IPS-11a (cell line): ENCODE measurements around the gene CLMP.

Source experiments
- H3K4me3 ChIP-seq: one replicate; pipeline ENCODE4 v1.5.1; 2013; ENCODE audit warnings: low read depth, low read length, control low read depth

The CLMP gene

DNA sequence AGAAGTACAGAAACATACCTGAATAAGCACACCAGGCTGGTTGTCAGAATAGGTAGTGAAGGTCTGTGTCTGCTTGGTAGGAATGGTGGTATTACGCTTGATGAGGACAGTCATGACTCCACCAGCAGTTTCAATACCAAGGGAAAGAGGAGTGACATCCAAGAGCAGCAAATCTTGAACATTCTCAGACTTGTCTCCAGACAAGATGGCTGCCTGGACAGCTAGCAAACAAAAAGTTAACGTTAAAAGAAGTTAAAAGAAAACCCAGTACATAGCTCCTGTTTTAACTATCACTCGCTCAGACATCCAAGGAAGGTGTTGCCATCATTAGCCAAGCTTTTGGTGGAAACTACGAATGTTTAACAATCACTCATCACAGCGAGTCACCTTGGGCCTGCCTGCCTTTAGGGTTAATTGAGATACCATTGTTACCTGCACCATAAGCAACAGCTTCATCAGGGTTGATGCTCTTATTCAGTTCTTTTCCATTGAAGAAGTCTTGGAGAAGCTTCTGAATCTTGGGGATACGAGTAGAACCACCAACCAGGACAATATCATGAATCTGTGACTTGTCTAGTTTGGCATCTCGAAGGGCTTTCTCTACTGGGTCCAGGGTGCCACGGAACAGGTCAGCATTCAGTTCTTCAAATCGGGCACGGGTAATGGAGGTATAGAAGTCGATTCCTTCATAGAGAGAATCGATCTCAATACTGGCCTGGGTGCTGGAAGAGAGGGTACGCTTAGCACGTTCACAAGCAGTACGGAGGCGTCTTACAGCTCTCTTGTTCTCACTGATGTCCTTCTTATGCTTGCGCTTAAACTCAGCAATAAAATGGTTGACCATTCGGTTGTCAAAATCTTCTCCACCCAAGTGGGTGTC lies 135.8 kb downstream of the CLMP start:
- H3K4me3 ChIP-seq, result peak overlapping the region; percentile 90

- no peak overlapping the region for H3K4me3 ChIP-seq
These were observed 137.3 kb downstream of the CLMP start for GRCh38 chr11:123057661-123058305.

GRCh38 chr11:123056835-123057491 lies 138.1 kb downstream of the CLMP start:
- no peak overlapping the region for H3K4me3 ChIP-seq

- no peak overlapping the region for H3K4me3 ChIP-seq
These were observed 139.7 kb downstream of the CLMP start for GRCh38 chr11:123055191-123055901.

GRCh38 chr11:123054301-123055065 lies 140.6 kb downstream of the CLMP start:
- H3K4me3 ChIP-seq, result no peak overlapping the region

DNA sequence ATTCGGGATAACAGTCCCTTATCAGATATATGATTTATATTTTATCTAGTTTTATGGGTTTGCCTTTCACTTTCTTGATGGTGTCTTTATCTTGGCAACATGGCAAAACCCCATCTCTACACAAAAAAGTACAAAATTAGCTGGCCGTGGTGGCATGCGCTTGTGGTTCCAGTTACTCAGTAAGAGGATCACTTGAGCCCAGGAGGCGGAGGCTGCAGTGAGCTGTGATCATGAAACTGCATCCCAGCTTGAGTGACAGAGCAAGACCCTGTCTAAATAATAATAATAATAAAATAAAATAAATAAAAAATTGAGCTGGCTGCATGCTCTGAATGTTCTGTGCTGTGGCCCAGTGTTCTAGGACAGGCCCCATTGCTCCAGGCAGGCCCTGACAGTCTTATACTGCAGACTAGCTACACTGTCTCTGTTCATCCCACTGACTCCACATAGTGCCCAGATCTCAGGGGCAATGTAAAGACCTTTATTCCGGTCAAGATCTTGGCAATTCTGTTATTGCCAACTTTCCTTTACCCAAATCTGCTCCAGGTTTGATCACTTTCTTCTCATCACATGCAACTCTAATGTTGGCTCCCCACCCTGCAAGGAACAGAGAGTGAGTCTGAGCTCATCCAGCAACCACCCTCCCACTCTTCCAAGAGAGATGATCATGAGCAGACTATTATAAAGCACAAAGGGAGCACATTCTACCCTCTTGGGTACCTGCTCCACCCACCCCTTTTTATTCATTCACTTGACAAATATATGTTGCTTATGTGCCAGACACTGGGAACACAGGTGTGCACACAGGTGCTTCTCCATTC lies 141.9 kb downstream of the CLMP start:
- H3K4me3 ChIP-seq, result no peak overlapping the region

GRCh38 chr11:123051634-123052033 lies 143.4 kb downstream of the CLMP start:
- no peak overlapping the region for H3K4me3 ChIP-seq

GRCh38 chr11:123051146-123051545 lies 143.9 kb downstream of the CLMP start:
- no peak overlapping the region for H3K4me3 ChIP-seq

- H3K4me3 ChIP-seq, result no peak overlapping the region
These were observed 147.1 kb downstream of the CLMP start for GRCh38 chr11:123047947-123048293.

DNA sequence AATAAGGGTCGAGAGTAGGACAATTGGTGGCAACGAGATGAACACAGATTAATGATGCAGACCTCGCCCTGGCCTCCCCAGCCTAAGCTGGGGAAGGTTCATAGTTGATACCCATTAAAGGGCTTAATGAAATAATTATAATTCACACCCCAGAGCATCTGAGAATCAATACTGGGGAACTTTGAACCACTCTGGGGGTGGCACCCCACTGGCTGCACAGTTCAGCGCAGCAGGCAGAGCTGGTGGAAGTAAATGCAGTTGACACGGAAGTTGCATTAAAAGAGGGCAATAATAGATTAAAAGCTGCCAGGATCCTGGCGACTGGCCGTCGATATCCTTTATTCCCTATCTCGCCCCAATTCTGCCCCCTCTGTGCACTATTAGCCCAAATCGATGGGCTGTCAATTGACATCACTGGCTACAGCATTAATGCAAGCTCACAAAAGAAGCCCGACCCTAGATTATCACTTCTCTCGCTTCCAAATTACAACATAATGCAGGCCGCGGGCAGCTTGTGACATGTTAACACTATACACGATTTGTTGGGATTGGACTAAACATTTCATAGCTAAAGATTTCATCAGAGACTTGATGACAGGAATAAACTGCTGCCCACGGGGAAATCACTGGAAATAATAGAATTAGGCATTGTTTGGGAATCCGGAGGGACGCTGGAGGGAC lies 147.6 kb downstream of the CLMP start:
- no peak overlapping the region for H3K4me3 ChIP-seq

GRCh38 chr11:123046473-123047259 lies 148.4 kb downstream of the CLMP start:
- no peak overlapping the region for H3K4me3 ChIP-seq

GRCh38 chr11:123045101-123045500 lies 149.9 kb downstream of the CLMP start:
- H3K4me3 ChIP-seq, result no peak overlapping the region

DNA sequence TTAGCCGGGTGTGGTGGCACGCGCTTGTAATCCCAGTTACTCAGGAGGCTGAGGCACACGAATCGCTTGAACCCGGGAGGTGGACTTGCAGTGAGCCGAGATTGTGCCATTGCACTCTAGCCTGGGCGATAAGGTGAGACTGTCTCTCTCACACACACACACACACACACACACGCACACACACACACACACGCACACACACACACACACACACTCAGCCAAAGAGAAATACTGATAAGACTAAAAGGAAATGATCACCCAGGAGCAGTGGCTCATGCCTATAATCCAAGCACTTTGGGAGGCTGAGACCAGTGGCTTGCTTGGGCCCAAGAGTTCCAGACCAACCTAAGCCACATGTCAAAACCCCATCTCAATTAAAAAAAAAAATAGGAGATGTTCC lies 153.9 kb downstream of the CLMP start:
- no peak overlapping the region for H3K4me3 ChIP-seq

- H3K4me3 ChIP-seq, result no peak overlapping the region
These were observed 155.0 kb downstream of the CLMP start for GRCh38 chr11:123040111-123040432.

GRCh38 chr11:123035831-123036230 lies 159.2 kb downstream of the CLMP start:
- no peak overlapping the region for H3K4me3 ChIP-seq

DNA sequence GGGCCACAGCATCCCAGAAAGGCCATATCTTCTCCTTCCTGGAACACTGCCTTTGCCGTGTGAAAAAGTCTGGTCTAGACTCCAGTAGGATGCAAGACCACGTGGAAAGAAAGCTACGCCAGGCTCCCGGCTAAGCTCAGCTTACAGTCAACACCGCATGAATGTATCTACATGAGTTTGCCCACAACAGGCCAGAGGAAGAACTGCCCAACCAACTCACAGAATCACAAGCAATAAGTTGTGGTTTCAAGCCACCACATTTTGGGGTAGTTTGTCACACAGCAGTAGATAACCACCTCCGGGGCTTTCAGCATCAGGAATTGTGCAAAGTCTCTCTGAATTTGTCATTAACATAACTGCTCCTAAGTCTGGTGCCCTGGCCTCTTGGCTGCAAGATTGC lies 160.5 kb downstream of the CLMP start:
- H3K4me3 ChIP-seq, result no peak overlapping the region

GRCh38 chr11:123033895-123034294 lies 161.2 kb downstream of the CLMP start:
- no peak overlapping the region for H3K4me3 ChIP-seq

GRCh38 chr11:123030517-123030916 lies 164.5 kb downstream of the CLMP start:
- H3K4me3 ChIP-seq, result no peak overlapping the region

GRCh38 chr11:123020968-123021367 lies 174.1 kb downstream of the CLMP start:
- H3K4me3 ChIP-seq, result no peak overlapping the region
